HEK293T (cell line): ENCODE measurements around the gene BOLA3.

Experiments
- CTCF ChIA-PET: fragments of 350-600 bp; formaldehyde crosslinking; extraction: SDS; loops from one replicate; lab custom pipeline; 2021; ENCODE audit warnings: antibody characterized with exemption, inconsistent platforms; lab: Yijun Ruan, JAX
- POLR2A ChIA-PET: fragments of 350-600 bp; formaldehyde crosslinking; extraction: SDS; loops from one replicate; lab custom pipeline; 2020; ENCODE audit warnings: antibody characterized with exemption, inconsistent platforms; lab: Yijun Ruan, JAX
- DNase-seq: peaks from one replicate; pipeline ENCODE4 v3.0.0; 2012; ENCODE audit warnings: mixed read lengths; ENCODE audit errors: extremely low spot score
- ARNT ChIP-seq: fragments of 450-650 bp; IDR thresholded peaks from 2 replicates; pipeline ENCODE4 v1.6.1; 2017; ENCODE audit warnings: mild to moderate bottlenecking
- BHLHE40 ChIP-seq: fragments of 450-650 bp; IDR thresholded peaks from 2 replicates; pipeline ENCODE4 v1.6.1; 2016; ENCODE audit warnings: mild to moderate bottlenecking, moderate library complexity, borderline replicate concordance
- CTBP1 ChIP-seq: fragments of 450-650 bp; IDR thresholded peaks from 2 replicates; pipeline ENCODE4 v1.6.1; 2016; ENCODE audit warnings: borderline replicate concordance
- ELF4 ChIP-seq: fragments of 450-650 bp; IDR thresholded peaks from 2 replicates; pipeline ENCODE4 v1.6.1; 2017; ENCODE audit warnings: antibody characterized with exemption
- FOXA1 ChIP-seq: fragments of 450-650 bp; IDR thresholded peaks from 2 replicates; pipeline ENCODE4 v1.6.1; 2016; ENCODE audit warnings: mild to moderate bottlenecking
- FOXK2 ChIP-seq: fragments of 450-650 bp; IDR thresholded peaks from 2 replicates; pipeline ENCODE4 v1.6.1; 2016; ENCODE audit warnings: mild to moderate bottlenecking
- FOXM1 ChIP-seq: fragments of 450-650 bp; IDR thresholded peaks from 2 replicates; pipeline ENCODE4 v1.6.1; 2017; ENCODE audit warnings: mild to moderate bottlenecking, borderline replicate concordance
- HDGF ChIP-seq: fragments of 450-650 bp; IDR thresholded peaks from 2 replicates; pipeline ENCODE4 v1.6.1; 2017; ENCODE audit warnings: antibody characterized with exemption, borderline replicate concordance
- L3MBTL2 ChIP-seq: fragments of 450-650 bp; conservative IDR thresholded peaks from 2 replicates; pipeline ENCODE4 v1.6.1; 2016; ENCODE audit warnings: mild to moderate bottlenecking
- LEF1 ChIP-seq: fragments of 450-650 bp; IDR thresholded peaks from 2 replicates; pipeline ENCODE4 v1.6.1; 2017; ENCODE audit warnings: mild to moderate bottlenecking, borderline replicate concordance
- NFRKB ChIP-seq: fragments of 450-650 bp; IDR thresholded peaks from 2 replicates; pipeline ENCODE4 v1.6.1; 2016; ENCODE audit warnings: mild to moderate bottlenecking, moderate library complexity
- PKNOX1 ChIP-seq: fragments of 450-650 bp; IDR thresholded peaks from 2 replicates; pipeline ENCODE4 v1.6.1; 2016
- SP1 ChIP-seq: fragments of 450-650 bp; IDR thresholded peaks from 2 replicates; pipeline ENCODE4 v1.6.1; 2017
- SUZ12 ChIP-seq: fragments of 450-650 bp; IDR thresholded peaks from 2 replicates; pipeline ENCODE4 v1.6.1; 2016; ENCODE audit warnings: mild to moderate bottlenecking
- TARDBP ChIP-seq: fragments of 450-650 bp; IDR thresholded peaks from 2 replicates; pipeline ENCODE4 v1.6.1; 2016
- ZNF384 ChIP-seq: fragments of 450-650 bp; IDR thresholded peaks from 2 replicates; pipeline ENCODE4 v1.6.1; 2016

The BOLA3 gene

GRCh38 chr2:74100254-74101216 lies 47.2 kb downstream of the BOLA3 start:
- POLR2A ChIA-PET: no interaction called here
- CTCF ChIA-PET: no interaction called here
- TF ChIP-seq BHLHE40 (no peak), ELF4 (no peak), HDGF (no peak), LEF1 (no peak), ZNF384 (no peak), FOXM1 (no peak), FOXK2 (no peak), PKNOX1 (no peak)
- no peak for DNase-seq

- CTCF ChIA-PET: no interaction called here
- TF ChIP-seq NFRKB (no peak), HDGF (no peak), FOXM1 (no peak), ZNF384 (no peak), L3MBTL2 (no peak), BHLHE40 (no peak), CTBP1 (no peak), FOXA1 (no peak), TARDBP (no peak), SUZ12 (no peak), FOXK2 (no peak), LEF1 (no peak)
- POLR2A ChIA-PET: no interaction called here
- no peak for DNase-seq
Measured at GRCh38 chr2:74099835-74100234, 47.9 kb downstream of the BOLA3 start.

- POLR2A ChIA-PET: no interaction called here
- TF ChIP-seq ARNT: no peak
- TF ChIP-seq NFRKB: no peak
- TF ChIP-seq BHLHE40: no peak
- TF ChIP-seq FOXM1: no peak
- no peak for TF ChIP-seq PKNOX1
- no peak for TF ChIP-seq SP1
- no peak for TF ChIP-seq ZNF384
- no peak for TF ChIP-seq CTBP1
- TF ChIP-seq TARDBP: no peak
- TF ChIP-seq LEF1: no peak
- TF ChIP-seq L3MBTL2: no peak
- no peak for TF ChIP-seq ELF4
- TF ChIP-seq SUZ12: no peak
- TF ChIP-seq HDGF: no peak
- no peak for TF ChIP-seq FOXK2
- no peak for TF ChIP-seq FOXA1
- no peak for DNase-seq
- CTCF ChIA-PET: no interaction called here
Measured at GRCh38 chr2:74099271-74099670, 48.4 kb downstream of the BOLA3 start.

- TF ChIP-seq ZNF384: no peak
- no peak for TF ChIP-seq FOXK2
- TF ChIP-seq L3MBTL2: no peak
- no peak for TF ChIP-seq ARNT
- no peak for TF ChIP-seq CTBP1
- TF ChIP-seq HDGF: no peak
- TF ChIP-seq SP1: no peak
- TF ChIP-seq SUZ12: no peak
- POLR2A ChIA-PET: interaction anchor here (1.1 kb wide), 1 partner anchor 23 kb away, joined by 3 read pairs; no protein-coding TSS in a partner anchor
- DNase-seq: no peak
- CTCF ChIA-PET: no interaction called here
Measured at GRCh38 chr2:74097574-74097973, 50.1 kb downstream of the BOLA3 start.

- POLR2A ChIA-PET: no interaction called here
- TF ChIP-seq NFRKB (no peak), CTBP1 (no peak), FOXM1 (no peak), ELF4 (no peak), FOXA1 (no peak), HDGF (no peak), FOXK2 (no peak), ZNF384 (no peak)
- DNase-seq: no peak
- CTCF ChIA-PET: no interaction called here
Measured at GRCh38 chr2:74096052-74096451, 51.7 kb downstream of the BOLA3 start.

GRCh38 chr2:74095632-74096031 lies 52.1 kb downstream of the BOLA3 start:
- POLR2A ChIA-PET: no interaction called here
- no peak for TF ChIP-seq ELF4
- no peak for TF ChIP-seq SP1
- no peak for TF ChIP-seq CTBP1
- TF ChIP-seq PKNOX1: no peak
- TF ChIP-seq L3MBTL2: no peak
- TF ChIP-seq HDGF: no peak
- TF ChIP-seq TARDBP: no peak
- TF ChIP-seq SUZ12: no peak
- CTCF ChIA-PET: no interaction called here
- no peak for DNase-seq
